ENCODE results near the gene TPP1. TPM values are rescaled to one million over a fixed set of nuclear protein-coding genes. Genes with fewer than 3 reads are reported as not detected.

The TPP1 gene
- polyA plus RNA-seq (ENCODE audit: insufficient read length), result 33.7 TPM

GRCh38 chr11:6619004-6619745 lies at the start of gene TPP1:
TPP1 (minus strand) TSS chr11:6619422; CDS start chr11:6619400, 22 bp downstream.
- peak; percentile 93 for DNase-seq (ENCODE audit: low read depth)

- no peak for DNase-seq (ENCODE audit: low read depth)
Observed at GRCh38 chr11:6667733-6668374, 48.6 kb upstream of the TPP1 start.

GRCh38 chr11:6666302-6667183 lies 47.3 kb upstream of the TPP1 start:
- DNase-seq (ENCODE audit: low read depth), result no peak

- DNase-seq (ENCODE audit: low read depth), result peak; percentile 71
Observed at GRCh38 chr11:6664551-6664950, 45.3 kb upstream of the TPP1 start.

GRCh38 chr11:6663794-6664469 lies 44.7 kb upstream of the TPP1 start:
- DNase-seq (ENCODE audit: low read depth), result no peak

GRCh38 chr11:6660712-6661111 lies 41.5 kb upstream of the TPP1 start:
- no peak for DNase-seq (ENCODE audit: low read depth)

GRCh38 chr11:6658647-6659046 lies 39.4 kb upstream of the TPP1 start:
- DNase-seq (ENCODE audit: low read depth), result no peak

GRCh38 chr11:6657346-6657745 lies 38.1 kb upstream of the TPP1 start:
- no peak for DNase-seq (ENCODE audit: low read depth)

- DNase-seq (ENCODE audit: low read depth), result no peak
Observed at GRCh38 chr11:6656936-6657335, 37.7 kb upstream of the TPP1 start.

GRCh38 chr11:6656584-6656915 lies 37.3 kb upstream of the TPP1 start:
- DNase-seq (ENCODE audit: low read depth), result no peak

- no peak for DNase-seq (ENCODE audit: low read depth)
Observed at GRCh38 chr11:6655790-6656583, 36.8 kb upstream of the TPP1 start, which contains the start of gene DCHS1. DCHS1 (minus strand) TSS chr11:6655809; CDS start chr11:6641613, 14,196 bp downstream.

- no peak for DNase-seq (ENCODE audit: low read depth)
Observed at GRCh38 chr11:6655020-6655789, 36.0 kb upstream of the TPP1 start.

GRCh38 chr11:6654281-6655019 lies 35.2 kb upstream of the TPP1 start:
- no peak for DNase-seq (ENCODE audit: low read depth)

GRCh38 chr11:6653656-6654055 lies 34.4 kb upstream of the TPP1 start:
- no peak for DNase-seq (ENCODE audit: low read depth)

- DNase-seq (ENCODE audit: low read depth), result no peak
Observed at GRCh38 chr11:6653097-6653496, 33.9 kb upstream of the TPP1 start.

GRCh38 chr11:6652182-6652581 lies 33.0 kb upstream of the TPP1 start:
- DNase-seq (ENCODE audit: low read depth), result no peak

- no peak for DNase-seq (ENCODE audit: low read depth)
Observed at GRCh38 chr11:6650980-6651379, 31.8 kb upstream of the TPP1 start.

- DNase-seq (ENCODE audit: low read depth), result no peak
Observed at GRCh38 chr11:6650104-6650503, 30.9 kb upstream of the TPP1 start.

GRCh38 chr11:6648501-6648900 lies 29.3 kb upstream of the TPP1 start:
- no peak for DNase-seq (ENCODE audit: low read depth)

Measured in forelimb muscle (tissue), 1 donor.